H1 (cell line): Measurements from ENCODE around the gene SPATA16. TPM values are rescaled to one million over a fixed set of nuclear protein-coding genes. Genes with fewer than 3 reads are reported as not detected.

ENCODE experiments used
- CTCF ChIA-PET: fragments of 300-600 bp; sonication (Branson Sonifier 250); formaldehyde crosslinking; loops from one replicate; lab custom pipeline; 2021; ENCODE audit not compliant: partially characterized antibody; lab: Charles Lee
- POLR2A ChIA-PET: fragments of 300-600 bp; sonication (Branson Sonifier 250); formaldehyde crosslinking; loops from one replicate; lab custom pipeline; 2021; ENCODE audit warnings: inconsistent platforms; ENCODE audit not compliant: partially characterized antibody; lab: Charles Lee
- DNase-seq, 2 experiments: peaks; one replicate each; pipeline versions ENCODE4 v3.0.0 to v3.0.0-alpha.2; 2010 to 2022; ENCODE audit warnings: low spot score in 2 of 2, low read depth in 1 of 2, mixed read lengths in 1 of 2
- FAIRE-seq: peaks from 2 replicates; lab custom pipeline; 2011; peaks lifted over from hg19 to GRCh38; lab: Jason Lieb, UNC
- H2AFZ ChIP-seq: 2 replicates; pipeline ENCODE4 v1.8.1; 2012; ENCODE audit warnings: low read length, inconsistent platforms
- H2AK5ac ChIP-seq: 2 replicates; pipeline ENCODE4 v1.6.1; 2013; ENCODE audit warnings: low read depth, low read length
- H2BK120ac ChIP-seq: replicated peaks from 2 replicates; pipeline ENCODE3; 2013; ENCODE audit warnings: low read depth, low read length, inconsistent platforms
- H2BK12ac ChIP-seq: 2 replicates; pipeline ENCODE4 v1.6.1; 2013; ENCODE audit warnings: low read depth, low read length
- H2BK15ac ChIP-seq: 2 replicates; pipeline ENCODE4 v1.6.1; 2013; ENCODE audit warnings: low read length
- H2BK20ac ChIP-seq: 2 replicates; pipeline ENCODE4 v1.6.1; 2013; ENCODE audit warnings: low read length
- H2BK5ac ChIP-seq: 2 replicates; pipeline ENCODE4 v1.6.1; 2013; ENCODE audit warnings: low read depth, low read length
- H3K14ac ChIP-seq: 2 replicates; pipeline ENCODE4 v1.6.1; 2013; ENCODE audit warnings: inconsistent platforms; ENCODE audit not compliant: insufficient read length
- H3K18ac ChIP-seq: 2 replicates; pipeline ENCODE4 v1.6.1; 2013; ENCODE audit warnings: low read length; ENCODE audit errors: extremely low read depth
- H3K23ac ChIP-seq: 2 replicates; pipeline ENCODE4 v1.6.1; 2013; ENCODE audit warnings: inconsistent platforms; ENCODE audit not compliant: insufficient read length
- H3K23me2 ChIP-seq: 2 replicates; pipeline ENCODE4 v1.6.1; 2013; ENCODE audit warnings: low read depth, low read length
- H3K27ac ChIP-seq: 2 replicates; pipeline ENCODE4 v1.6.1; 2011; ENCODE audit warnings: low read depth, low read length, inconsistent platforms
- H3K27me3 ChIP-seq, 4 experiments: replicated peaks in 1 of 4; 1 replicate in 1 of 4; 2 replicates in 3 of 4; pipeline versions ENCODE4 v1.6.1 to v1.8.1; 2011 to 2013; ENCODE audit warnings: low read length in 3 of 4, mild to moderate bottlenecking in 3 of 4, inconsistent platforms in 2 of 4, mixed read lengths in 2 of 4, moderate library complexity in 1 of 4; ENCODE audit not compliant: control insufficient read depth in 3 of 4, insufficient read depth in 3 of 4; ENCODE audit errors: extremely low read depth in 1 of 4
- H3K36me3 ChIP-seq, 4 experiments: 2 replicates each; pipeline versions ENCODE4 v1.6.1 to v1.8.1; 2011 to 2013; ENCODE audit warnings: mild to moderate bottlenecking in 4 of 4, low read length in 3 of 4, moderate library complexity in 2 of 4, control low read depth in 1 of 4, inconsistent platforms in 1 of 4; ENCODE audit not compliant: insufficient read depth in 4 of 4, control insufficient read depth in 2 of 4
- H3K4ac ChIP-seq: replicated peaks from 2 replicates; pipeline ENCODE3; 2013; ENCODE audit warnings: low read length, low read depth, mixed read lengths, inconsistent platforms; ENCODE audit not compliant: insufficient read length
- H3K4me1 ChIP-seq, 4 experiments: replicated peaks in 1 of 4; 1 replicate in 1 of 4; 2 replicates in 3 of 4; pipeline versions ENCODE4 v1.6.1 to v1.8.1; 2011 to 2013; ENCODE audit warnings: low read length in 3 of 4, inconsistent platforms in 2 of 4, mixed read lengths in 1 of 4; ENCODE audit not compliant: insufficient read depth in 4 of 4, control insufficient read depth in 3 of 4
- H3K4me2 ChIP-seq, 2 experiments: 2 replicates each; pipeline versions ENCODE4 v1.6.1 to v1.8.1; 2011 to 2013; ENCODE audit warnings: low read depth in 2 of 2, low read length in 2 of 2, control low read depth in 1 of 2, inconsistent platforms in 1 of 2, mild to moderate bottlenecking in 1 of 2; ENCODE audit not compliant: insufficient read depth in 1 of 2
- H3K4me3 ChIP-seq, 4 experiments: fragments of 200-600, 300-600 bp in 1 of 4; sonication (generic), shearing (Covaris generic), sonication (Bioruptor Twin) in 1 of 4; 2 replicates each; pipeline versions ENCODE4 v1.5.1 to v1.8.1; 2011 to 2016; ENCODE audit warnings: low read length in 4 of 4, low read depth in 3 of 4, control low read depth in 2 of 4, inconsistent platforms in 2 of 4, mild to moderate bottlenecking in 2 of 4, mixed read lengths in 1 of 4, moderate library complexity in 1 of 4; ENCODE audit not compliant: insufficient read depth in 2 of 4; ENCODE audit errors: extremely low read depth in 1 of 4
- H3K56ac ChIP-seq: replicated peaks from 2 replicates; pipeline ENCODE3; 2013; ENCODE audit warnings: low read depth, mild to moderate bottlenecking, mixed read lengths, low read length, inconsistent platforms; ENCODE audit not compliant: insufficient read length
- H3K79me1 ChIP-seq: 2 replicates; pipeline ENCODE4 v1.6.1; 2013; ENCODE audit warnings: low read depth, low read length, control low read depth
- H3K79me2 ChIP-seq, 2 experiments: 2 replicates each; pipeline versions ENCODE4 v1.6.1 to v1.8.1; 2012 to 2013; ENCODE audit warnings: low read length in 2 of 2, mild to moderate bottlenecking in 2 of 2, inconsistent platforms in 1 of 2; ENCODE audit not compliant: insufficient read depth in 2 of 2, control insufficient read depth in 1 of 2
- H3K9ac ChIP-seq, 4 experiments: replicated peaks in 1 of 4; 1 replicate in 1 of 4; 2 replicates in 3 of 4; pipeline versions ENCODE4 v1.6.1 to v1.8.1; 2011 to 2013; ENCODE audit warnings: low read depth in 3 of 4, low read length in 3 of 4, control low read depth in 2 of 4, mild to moderate bottlenecking in 2 of 4, moderate library complexity in 2 of 4, inconsistent platforms in 1 of 4; ENCODE audit errors: extremely low read depth in 1 of 4
- H3K9me3 ChIP-seq, 2 experiments: 2 replicates each; pipeline versions ENCODE4 v1.6.1 to v1.8.1; 2012 to 2013; ENCODE audit warnings: mild to moderate bottlenecking in 2 of 2, moderate library complexity in 2 of 2, control low read depth in 1 of 2, inconsistent platforms in 1 of 2, low read depth in 1 of 2, low read length in 1 of 2, mixed read lengths in 1 of 2; ENCODE audit not compliant: insufficient read depth in 2 of 2
- H4K20me1 ChIP-seq, 2 experiments: replicated peaks in 1 of 2; 2 replicates each; pipeline versions ENCODE3 to v1.8.1; 2011 to 2013; ENCODE audit warnings: inconsistent platforms in 2 of 2, low read length in 2 of 2, mild to moderate bottlenecking in 1 of 2; ENCODE audit not compliant: insufficient read depth in 2 of 2, control insufficient read depth in 1 of 2
- H4K5ac ChIP-seq: 2 replicates; pipeline ENCODE4 v1.6.1; 2013; ENCODE audit warnings: low read length, low read depth, mixed read lengths, inconsistent platforms; ENCODE audit not compliant: insufficient read length
- H4K8ac ChIP-seq: 2 replicates; pipeline ENCODE4 v1.8.0; 2013; ENCODE audit warnings: mild to moderate bottlenecking, moderate library complexity, low read length, inconsistent platforms; ENCODE audit not compliant: insufficient read depth; ENCODE audit errors: extremely low read depth
- H4K91ac ChIP-seq: replicated peaks from 2 replicates; pipeline ENCODE3; 2013; ENCODE audit warnings: low read length, mixed read lengths, inconsistent platforms; ENCODE audit not compliant: insufficient read length
- BACH1 ChIP-seq: IDR thresholded peaks from 2 replicates; pipeline ENCODE4 v1.6.1; 2012; ENCODE audit warnings: low read length, improper control_type of control experiment
- BCL11A ChIP-seq, 2 experiments: IDR thresholded peaks; one replicate each; pipeline ENCODE4 v1.6.1; 2011; ENCODE audit warnings: low read depth in 2 of 2, low read length in 2 of 2, mild to moderate bottlenecking in 2 of 2
- E2F6 ChIP-seq: IDR thresholded peaks from 2 replicates; pipeline ENCODE4 v1.6.1; 2012; ENCODE audit warnings: inconsistent platforms
- EGR1 ChIP-seq: IDR thresholded peaks from 2 replicates; pipeline ENCODE4 v1.6.1; 2011; ENCODE audit warnings: low read depth, low read length, borderline replicate concordance
- HDAC6 ChIP-seq: IDR thresholded peaks from one replicate; pipeline ENCODE4 v1.7.1; 2012; ENCODE audit warnings: low read depth, mild to moderate bottlenecking, inconsistent platforms, low read length, moderate library complexity
- JUND ChIP-seq: IDR thresholded peaks from 2 replicates; pipeline ENCODE4 v1.6.1; 2011; ENCODE audit warnings: mild to moderate bottlenecking, improper control_type of control experiment, low read length
- KDM5A ChIP-seq: fragments of 200-600 bp; IDR thresholded peaks from 2 replicates; pipeline ENCODE4 v1.7.1; 2012; ENCODE audit warnings: mild to moderate bottlenecking, low read length, inconsistent platforms, mixed read lengths
- NRF1 ChIP-seq: IDR thresholded peaks from 2 replicates; pipeline ENCODE4 v1.6.1; 2011; ENCODE audit warnings: mild to moderate bottlenecking, low read depth, low read length, improper control_type of control experiment
- POLR2A ChIP-seq, 2 experiments: IDR thresholded peaks; 1 replicate in 1 of 2; 2 replicates in 1 of 2; pipeline ENCODE4 v1.6.1; 2011; ENCODE audit warnings: low read depth in 2 of 2, low read length in 2 of 2, mild to moderate bottlenecking in 2 of 2; ENCODE audit errors: control extremely low read depth in 1 of 2
- POLR2AphosphoS5 ChIP-seq: IDR thresholded peaks from 2 replicates; pipeline ENCODE4 v1.6.1; 2011; ENCODE audit warnings: low read depth, low read length
- RNF2 ChIP-seq: fragments of 200-900, 300-1000 bp; sonication (generic); IDR thresholded peaks from 2 replicates; pipeline ENCODE4 v1.7.1; 2016; ENCODE audit warnings: borderline replicate concordance, low read depth, mild to moderate bottlenecking, antibody characterized with exemption, low read length; ENCODE audit not compliant: poor library complexity, severe bottlenecking; ENCODE audit errors: missing control alignments
- RXRA ChIP-seq: IDR thresholded peaks from 2 replicates; pipeline ENCODE4 v1.6.1; 2011; ENCODE audit warnings: low read depth, mild to moderate bottlenecking, low read length, moderate library complexity; ENCODE audit not compliant: insufficient read depth
- SAP30 ChIP-seq: fragments of 300-600 bp; sonication (generic); IDR thresholded peaks from 2 replicates; pipeline ENCODE4 v1.7.1; 2012; ENCODE audit warnings: low read length, moderate library complexity, mild to moderate bottlenecking, inconsistent platforms; ENCODE audit not compliant: insufficient read depth, insufficient replicate concordance
- TAF7 ChIP-seq: optimal IDR thresholded peaks from 2 replicates; pipeline ENCODE3; 2011; ENCODE audit warnings: low read depth, mild to moderate bottlenecking, inconsistent platforms, low read length, moderate library complexity, borderline replicate concordance
- TCF12 ChIP-seq: IDR thresholded peaks from 2 replicates; pipeline ENCODE4 v1.6.1; 2011; ENCODE audit warnings: low read depth, mild to moderate bottlenecking, low read length
- WGBS, 2 experiments: shearing (Covaris generic) in 1 of 2; methylation state at CpG; one replicate each; pipeline versions ENCODE4 v1.1.6 to v1.1.7; 2013 to 2015; ENCODE audit warnings: low lambda C conversion rate in 2 of 2, mixed read lengths in 2 of 2, inconsistent platforms in 1 of 2, low coverage in 1 of 2, missing lambda C conversion rate in 1 of 2; ENCODE audit not compliant: insufficient replicate concordance in 2 of 2, insufficient coverage in 1 of 2, insufficient read length in 1 of 2; ENCODE audit errors: extremely low coverage in 1 of 2, missing lambda C conversion rate in 1 of 2; 5-methylcytosine and 5-hydroxymethylcytosine counted together
- polyA plus RNA-seq, 7 experiments: library from polyadenylated mRNA; depleted of rRNA in 3 of 7; stranded (reverse) in 5 of 7; unstranded in 2 of 7; fragments of >200 nt in 5 of 7; fragments of 200-250 nt in 2 of 7; gene quantifications; 1 replicate in 5 of 7; 2 replicates in 1 of 7; 4 replicates in 1 of 7; pipeline versions ENCODE4 v1.2.1 to v1.2.3, GENCODE V29; 2011 to 2013; ENCODE audit warnings: missing spikeins in 2 of 7, mixed read lengths in 2 of 7
- total RNA-seq: library from RNA; stranded (reverse); fragmentation: NEBNext Ultra II Directional; extraction: Animal tissue kit (Norgen Biotek cat#: 25700); gene quantifications from 2 replicates; pipeline ENCODE4 v1.2.1, GENCODE V29; 2021

The SPATA16 gene
- total and polyA plus RNA-seq, 2 of the 8 experiments (the other 6 are each of a cell fraction or from before 2014, with no cell fraction given), result 0.05 to 2.7 TPM

GRCh38 chr3:172882563-172882962 is 258.5 kb downstream of the SPATA16 start:
- Histone ChIP-seq H3K27me3 (no peaks in the 10 kb centered on the region), H3K18ac (no peak overlapping the region), H3K4me2 (no peak overlapping the region), H3K4me1 (no peaks in the 10 kb centered on the region), H3K56ac (no peak overlapping the region), H2AK5ac (no peak overlapping the region), H4K8ac (no peak overlapping the region), H2BK120ac (no peak overlapping the region), H4K5ac (no peak overlapping the region), H3K14ac (no peak overlapping the region), H2BK15ac (no peak overlapping the region), H4K91ac (no peak overlapping the region), H3K4ac (no peak overlapping the region), H3K23me2 (no peaks in the 10 kb centered on the region), H3K4me3 (no peak overlapping the region), H4K20me1 (no peaks in the 10 kb centered on the region), H2AFZ (no peak overlapping the region), H3K9me3 (peaks cover 15 to 19% of the 10 kb centered on the region in 2 experiments; a peak in 3 of 4 replicates), H3K79me1 (no peaks in the 10 kb centered on the region), H2BK5ac (no peak overlapping the region), H3K36me3 (no peaks in the 10 kb centered on the region; a peak in 1 of 8 replicates), H2BK20ac (no peak overlapping the region), H3K23ac (no peak overlapping the region), H3K79me2 (no peaks in the 10 kb centered on the region), H3K27ac (no peak overlapping the region), H3K9ac (no peak overlapping the region), H2BK12ac (no peak overlapping the region)
- ChIA-PET POLR2A (no interaction called here), CTCF (no interaction called here)
- 95% methylated on average over 1 of the region's 1 CpG; no CpG with 5 or more reads in 1 of the 2 experiments for WGBS, 2 experiments
- FAIRE-seq, result no peak
- DNase-seq, result no peak
- TF ChIP-seq POLR2AphosphoS5 (no peak), TAF7 (no peak), POLR2A (IDR thresholded peaks at IDR 0.05; ENCODE audit: control extremely low read depth in 1 of 2, low read depth in 2 of 2, low read length in 2 of 2) (no peak), RNF2 (no peak), JUND (no peak), EGR1 (no peak), NRF1 (no peak), SAP30 (no peak), TCF12 (no peak), BCL11A (IDR thresholded peaks at IDR 0.05; ENCODE audit: low read depth in 2 of 2, low read length in 2 of 2) (no peak), BACH1 (no peak), HDAC6 (no peak), KDM5A (no peak), E2F6 (no peak), RXRA (no peak)
